BJ (cell line): Measurements from ENCODE around the gene CNPY1. TPM values are rescaled to one million over a fixed set of nuclear protein-coding genes. Genes with fewer than 3 reads are reported as not detected.

Experiments used
- CTCF ChIA-PET: fragments of 350-600 bp; formaldehyde crosslinking; extraction: SDS; loops from one replicate; lab custom pipeline; 2021; ENCODE audit warnings: antibody characterized with exemption, inconsistent platforms; lab: Yijun Ruan, JAX
- POLR2A ChIA-PET: fragments of 300-600 bp; sonication (Branson Sonifier 250); formaldehyde crosslinking; extraction: SDS; loops from one replicate; lab custom pipeline; 2021; ENCODE audit warnings: antibody characterized with exemption; lab: Charles Lee
- DNase-seq: peaks from one replicate; pipeline ENCODE4 v3.0.0-alpha.2; 2011; ENCODE audit warnings: low read depth
- H3K27me3 ChIP-seq: 2 replicates; pipeline ENCODE4 v1.6.0; 2011; ENCODE audit warnings: low read length; ENCODE audit not compliant: control insufficient read depth, insufficient read depth
- H3K36me3 ChIP-seq: 2 replicates; pipeline ENCODE4 v1.5.1; 2011; ENCODE audit warnings: low read length; ENCODE audit not compliant: control insufficient read depth, insufficient read depth
- H3K4me3 ChIP-seq: 2 replicates; pipeline ENCODE4 v1.5.1; 2011; ENCODE audit warnings: low read depth, mild to moderate bottlenecking, control low read depth, low read length
- CTCF ChIP-seq: IDR thresholded peaks from 2 replicates; pipeline ENCODE4 v1.5.1; 2011; ENCODE audit warnings: low read depth, mild to moderate bottlenecking, control low read depth, inconsistent platforms, low read length, moderate library complexity; ENCODE audit not compliant: insufficient read depth
- polyA plus RNA-seq: library from polyadenylated mRNA; depleted of rRNA; stranded (reverse); fragments of >200 nt; gene quantifications from 2 replicates; pipeline ENCODE4 v1.2.3, GENCODE V29; 2011

The CNPY1 gene
- polyA plus RNA-seq, 1 experiment, result not detected

GRCh38 chr7:155516466-155516865 is 29.9 kb downstream of the CNPY1 start:
- no peak for TF ChIP-seq CTCF
- CTCF ChIA-PET, result no interaction called here

GRCh38 chr7:155515318-155515717 is 31.0 kb downstream of the CNPY1 start:
- CTCF ChIA-PET, result no interaction called here
- H3K4me3 ChIP-seq, result no peak overlapping the region
- POLR2A ChIA-PET, result no interaction called here
- DNase-seq, result no peak
- no peaks in the 10 kb centered on the region for H3K36me3 ChIP-seq
- H3K27me3 ChIP-seq, result peaks cover 2% of the 10 kb centered on the region
- TF ChIP-seq CTCF, result no peak

More at GRCh38 chr7:155516466-155516865, 29.9 kb downstream of the CNPY1 start:
- H3K4me3 ChIP-seq, result no peak overlapping the region
- no peak for DNase-seq
- no peaks in the 10 kb centered on the region for H3K36me3 ChIP-seq
- POLR2A ChIA-PET, result no interaction called here
- H3K27me3 ChIP-seq, result peaks cover 2% of the 10 kb centered on the region

GRCh38 chr7:155514296-155514695 is 32.1 kb downstream of the CNPY1 start:
- POLR2A ChIA-PET, result no interaction called here
- CTCF ChIA-PET, result no interaction called here

GRCh38 chr7:155513543-155514285 is 32.6 kb downstream of the CNPY1 start:
- DNase-seq, result no peak
- H3K4me3 ChIP-seq, result no peak overlapping the region
- ChIA-PET POLR2A (no interaction called here), CTCF (no interaction called here)
- peaks cover 12% of the 10 kb centered on the region for H3K27me3 ChIP-seq
- no peaks in the 10 kb centered on the region for H3K36me3 ChIP-seq
- TF ChIP-seq CTCF, result no peak

More at GRCh38 chr7:155514296-155514695, 32.1 kb downstream of the CNPY1 start:
- Histone ChIP-seq H3K4me3 (no peak overlapping the region), H3K27me3 (peaks cover 8% of the 10 kb centered on the region), H3K36me3 (no peaks in the 10 kb centered on the region)
- DNase-seq, result no peak
- TF ChIP-seq CTCF, result no peak

DNA sequence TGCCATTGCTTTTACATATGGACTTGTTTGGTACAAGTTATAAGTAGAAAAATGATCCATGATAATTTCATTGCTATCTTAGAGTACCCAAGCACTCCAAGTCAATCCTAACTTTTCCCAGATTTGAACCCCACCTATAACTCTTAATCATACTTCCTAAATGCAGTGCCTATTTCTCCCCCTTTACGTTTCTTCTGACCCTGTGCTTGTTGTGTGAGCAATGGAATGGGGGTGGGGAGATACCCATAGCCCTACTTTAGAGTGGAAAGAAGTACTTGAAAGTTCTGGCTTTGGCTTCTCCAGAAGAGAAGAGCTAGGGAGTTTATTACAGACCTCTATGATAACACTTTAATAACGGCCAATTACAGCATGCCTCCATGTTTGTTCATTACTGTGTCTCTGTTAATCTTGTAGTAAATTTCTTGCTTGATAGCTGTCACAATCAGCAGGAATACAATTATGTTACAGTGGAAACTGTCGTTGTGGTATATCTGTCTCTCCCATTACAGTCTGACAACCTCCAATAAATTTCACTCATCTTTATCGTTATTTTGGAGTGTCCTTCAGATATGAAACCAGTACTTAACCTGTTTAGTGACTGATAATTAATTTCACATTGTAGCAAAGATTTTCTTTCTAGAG is 34.0 kb downstream of the CNPY1 start:
- no peaks in the 10 kb centered on the region for H3K36me3 ChIP-seq
- no peak for DNase-seq
- ChIA-PET POLR2A (no interaction called here), CTCF (no interaction called here)
- peaks cover 19% of the 10 kb centered on the region for H3K27me3 ChIP-seq
- no peak overlapping the region for H3K4me3 ChIP-seq
- no peak for TF ChIP-seq CTCF
